CD8-positive, alpha-beta memory T cell (primary cell): ENCODE data around the gene MGMT. TPM values are rescaled to one million over a fixed set of nuclear protein-coding genes. Genes with fewer than 3 reads are reported as not detected.

Experiments
- CTCF ChIA-PET: fragments of 350-600 bp; sonication (Branson Sonifier 250); formaldehyde crosslinking; loops from one replicate; lab custom pipeline; 2021; ENCODE audit warnings: antibody characterized with exemption; lab: Charles Lee
- POLR2A ChIA-PET: fragments of 350-600 bp; sonication (Branson Sonifier 250); formaldehyde crosslinking; loops from one replicate; lab custom pipeline; 2021; ENCODE audit warnings: antibody characterized with exemption; lab: Charles Lee
- DNase-seq, 5 donors: peaks; one replicate each; pipeline versions ENCODE4 v3.0.0 to v3.0.0-alpha.2; 2020 to 2022; ENCODE audit warnings: mixed read lengths in 1 of 5
- H3K27ac ChIP-seq: one replicate; pipeline ENCODE4 v1.7.0; 2013; ENCODE audit warnings: low read depth, mild to moderate bottlenecking, low read length, moderate library complexity
- H3K27me3 ChIP-seq: 2 replicates; pipeline ENCODE4 v1.7.0; 2013; ENCODE audit warnings: low read length, mild to moderate bottlenecking; ENCODE audit not compliant: insufficient read depth, poor library complexity, severe bottlenecking
- H3K36me3 ChIP-seq: 2 replicates; pipeline ENCODE4 v1.7.0; 2013; ENCODE audit warnings: mild to moderate bottlenecking, low read length, moderate library complexity; ENCODE audit not compliant: insufficient read depth
- H3K4me1 ChIP-seq: 2 replicates; pipeline ENCODE4 v1.7.0; 2013; ENCODE audit warnings: mild to moderate bottlenecking, low read length, moderate library complexity; ENCODE audit not compliant: insufficient read depth
- H3K4me3 ChIP-seq: 2 replicates; pipeline ENCODE4 v1.7.0; 2013; ENCODE audit warnings: mild to moderate bottlenecking, low read length
- H3K9me3 ChIP-seq: 2 replicates; pipeline ENCODE4 v1.7.0; 2013; ENCODE audit warnings: mild to moderate bottlenecking, low read length
- H3K27ac Mint-ChIP-seq, 8 donors: one replicate each; pipeline ENCODE4 v1.8.0; 2020 to 2021; ENCODE audit warnings: mixed read lengths in 8 of 8, mild to moderate bottlenecking in 6 of 8, inconsistent platforms in 3 of 8, moderate library complexity in 3 of 8
- H3K27me3 Mint-ChIP-seq, 2 donors: one replicate each; pipeline ENCODE4 v1.8.0; 2020 to 2021; ENCODE audit warnings: mixed read lengths in 2 of 2, mild to moderate bottlenecking in 1 of 2, moderate library complexity in 1 of 2
- H3K36me3 Mint-ChIP-seq, 3 donors: one replicate each; pipeline ENCODE4 v1.8.0; 2020 to 2021; ENCODE audit warnings: mixed read lengths in 3 of 3, inconsistent platforms in 1 of 3, mild to moderate bottlenecking in 1 of 3
- H3K4me1 Mint-ChIP-seq, 3 donors: one replicate each; pipeline ENCODE4 v1.8.0; 2020 to 2021; ENCODE audit warnings: mixed read lengths in 3 of 3, inconsistent platforms in 1 of 3, mild to moderate bottlenecking in 1 of 3
- H3K4me3 Mint-ChIP-seq, 7 donors: one replicate each; pipeline ENCODE4 v1.8.0; 2020 to 2021; ENCODE audit warnings: mixed read lengths in 7 of 7, mild to moderate bottlenecking in 6 of 7, moderate library complexity in 4 of 7, inconsistent platforms in 2 of 7
- H3K9me3 Mint-ChIP-seq, 5 donors: one replicate each; pipeline ENCODE4 v1.8.0; 2020 to 2022; ENCODE audit warnings: mixed read lengths in 5 of 5, mild to moderate bottlenecking in 3 of 5, moderate library complexity in 2 of 5, inconsistent platforms in 1 of 5
- polyA plus RNA-seq: library from polyadenylated mRNA; unstranded; fragments of 300-500 nt; fragmentation: Illumina TruSeq; gene quantifications from one replicate; pipeline ENCODE4 v1.2.3, GENCODE V29; 2021
- total RNA-seq, 2 experiments: library from RNA; stranded (reverse); gene quantifications; one replicate each; pipeline ENCODE4 v1.2.3, GENCODE V29; 2021

The MGMT gene
- total and polyA plus RNA-seq, 3 experiments from 2014 or later, result 19.7 to 31.7 (median 22.4) TPM

DNA sequence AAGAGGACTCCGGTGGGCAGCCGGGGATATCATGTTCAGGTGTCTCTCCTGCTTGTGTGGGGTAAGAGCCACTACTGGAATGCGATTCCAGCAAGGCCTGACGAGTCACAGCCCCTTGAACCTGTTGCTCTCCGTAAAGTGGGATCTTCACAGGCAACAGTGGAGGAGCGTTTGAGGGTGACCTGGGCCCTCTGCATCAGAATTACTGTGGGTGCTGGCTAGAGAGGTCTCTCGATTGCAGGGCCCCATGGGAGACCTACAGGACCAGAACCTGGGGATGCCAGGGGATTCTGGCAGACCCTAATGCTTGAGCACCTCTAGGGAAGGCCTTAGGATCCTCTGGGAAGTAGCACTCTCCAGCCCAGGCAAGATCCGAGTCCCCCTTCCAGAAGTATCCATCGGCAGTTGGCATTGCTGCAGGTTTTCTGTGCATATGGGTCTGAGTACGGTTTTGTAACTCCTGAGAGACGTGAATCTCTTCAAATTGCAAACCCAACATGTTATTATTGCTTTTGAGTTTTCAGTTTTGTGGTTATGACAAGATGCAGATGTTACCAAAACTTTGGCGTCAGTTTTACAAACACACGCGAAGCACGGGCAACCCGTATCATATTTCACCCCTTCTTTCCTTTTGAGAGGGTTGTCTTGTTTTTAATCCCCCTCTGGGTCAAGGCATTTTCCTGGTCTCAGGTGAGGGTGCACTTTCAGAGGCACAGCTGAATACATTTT is 4.6 kb downstream of the MGMT start:
- ChIA-PET CTCF (no interaction called here), POLR2A (no interaction called here)
- Histone ChIP-seq H3K4me1 (peaks cover 11% of the 10 kb centered on the region), H3K27ac (no peak overlapping the region), H3K27me3 (no peaks in the 10 kb centered on the region), H3K4me3 (no peak overlapping the region), H3K36me3 (no peaks in the 10 kb centered on the region), H3K9me3 (no peaks in the 10 kb centered on the region)
- peaks cover 0 to 24% (median 5%) of the 10 kb centered on the region in 3 donors for H3K36me3 Mint-ChIP-seq
- H3K27me3 Mint-ChIP-seq, result peaks cover 0 to 1% of the 10 kb centered on the region in 2 donors
- no peak for DNase-seq
- H3K27ac Mint-ChIP-seq, result no peak overlapping the region
- peaks cover 21 to 54% (median 29%) of the 10 kb centered on the region in 3 donors for H3K4me1 Mint-ChIP-seq
- H3K9me3 Mint-ChIP-seq, result no peaks in the 10 kb centered on the region
- no peak overlapping the region for H3K4me3 Mint-ChIP-seq

DNA sequence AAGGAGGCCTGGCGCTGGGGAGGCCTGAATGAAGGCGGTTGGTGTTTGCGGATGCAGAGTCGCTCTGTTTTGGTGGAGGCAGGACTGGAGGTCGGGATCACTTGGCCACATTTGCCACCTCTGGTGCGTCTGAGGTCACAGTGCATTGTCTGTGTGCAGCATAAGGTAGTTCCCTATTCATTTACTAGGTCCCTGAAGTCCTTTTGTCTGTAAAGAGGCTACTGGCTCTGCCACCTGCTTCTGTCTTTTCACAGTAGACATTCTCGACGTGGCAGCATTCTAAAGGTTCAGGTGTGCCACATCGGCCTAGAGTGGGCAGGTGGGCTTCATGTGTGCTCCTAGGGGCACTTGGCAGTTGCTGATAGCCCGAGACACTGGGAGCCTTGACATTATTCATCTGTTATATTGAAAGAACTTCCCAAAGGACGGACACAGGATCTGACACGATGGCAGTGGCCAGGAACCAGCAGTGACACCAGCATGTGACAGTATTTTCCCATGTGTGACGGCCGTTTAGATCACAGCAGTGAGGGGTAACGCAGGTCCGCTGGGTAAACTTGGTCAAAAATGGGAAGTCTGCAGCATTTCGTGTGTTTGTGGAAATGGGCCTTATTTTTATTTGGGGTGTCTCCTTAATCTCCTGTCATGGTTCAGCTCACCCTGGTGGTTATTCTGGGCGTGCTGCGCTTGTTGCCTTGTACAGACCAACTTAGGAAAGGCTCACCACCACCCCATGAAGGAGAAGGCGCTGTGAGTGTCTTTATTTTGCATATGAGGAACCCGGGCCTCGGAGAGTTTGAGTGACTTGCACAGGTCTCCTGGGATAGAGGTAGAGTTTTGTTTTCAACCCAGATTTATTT is 5.9 kb downstream of the MGMT start:
- no peaks in the 10 kb centered on the region for H3K27me3 ChIP-seq
- H3K4me3 Mint-ChIP-seq, result no peak overlapping the region
- H3K27ac ChIP-seq, result no peak overlapping the region
- no peaks in the 10 kb centered on the region for H3K36me3 ChIP-seq
- H3K9me3 Mint-ChIP-seq, result no peaks in the 10 kb centered on the region
- DNase-seq, result no peak
- POLR2A ChIA-PET, result no interaction called here
- H3K36me3 Mint-ChIP-seq, result peaks cover 0 to 30% (median 7%) of the 10 kb centered on the region in 3 donors
- peaks cover 21 to 53% (median 30%) of the 10 kb centered on the region in 3 donors for H3K4me1 Mint-ChIP-seq
- H3K9me3 ChIP-seq, result no peaks in the 10 kb centered on the region
- H3K4me1 ChIP-seq, result peaks cover 5% of the 10 kb centered on the region
- H3K27ac Mint-ChIP-seq, result no peak overlapping the region
- H3K4me3 ChIP-seq, result no peak overlapping the region
- H3K27me3 Mint-ChIP-seq, result peaks cover 0 to 1% of the 10 kb centered on the region in 2 donors
- CTCF ChIA-PET, result no interaction called here

DNA sequence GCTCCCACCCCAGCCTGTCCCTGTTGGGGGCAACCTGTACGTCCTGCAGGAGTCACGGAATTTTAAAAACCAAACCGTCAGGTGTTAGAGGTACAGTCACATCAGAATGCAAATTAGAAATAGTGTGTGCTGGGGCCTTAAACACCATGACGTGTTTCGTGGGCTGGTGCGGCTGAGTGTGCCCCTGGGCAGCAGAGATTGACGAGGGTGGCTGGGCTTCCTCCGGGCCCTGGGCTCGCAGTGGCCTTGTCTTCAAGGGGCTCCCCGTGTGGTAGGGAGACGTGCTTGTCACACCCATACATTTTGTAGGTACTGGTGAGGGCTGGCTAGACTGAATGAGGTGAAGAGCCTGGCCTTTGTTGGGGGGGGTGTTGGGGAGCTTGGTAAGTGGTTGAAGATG is 7.6 kb downstream of the MGMT start:
- Histone ChIP-seq H3K4me3 (no peak overlapping the region), H3K27ac (no peak overlapping the region), H3K27me3 (no peaks in the 10 kb centered on the region), H3K9me3 (no peaks in the 10 kb centered on the region), H3K4me1 (no peaks in the 10 kb centered on the region), H3K36me3 (no peaks in the 10 kb centered on the region)
- ChIA-PET POLR2A (no interaction called here), CTCF (no interaction called here)
- Mint-ChIP-seq H3K36me3 (peaks cover 6 to 31% (median 7%) of the 10 kb centered on the region in 3 donors), H3K27me3 (peaks cover 0 to 1% of the 10 kb centered on the region in 2 donors), H3K4me1 (peaks cover 16 to 39% (median 25%) of the 10 kb centered on the region in 3 donors), H3K4me3 (no peak overlapping the region), H3K27ac (no peak overlapping the region), H3K9me3 (peaks cover 0 to 4% (median 2%) of the 10 kb centered on the region in 5 donors)
- no peak for DNase-seq

DNA sequence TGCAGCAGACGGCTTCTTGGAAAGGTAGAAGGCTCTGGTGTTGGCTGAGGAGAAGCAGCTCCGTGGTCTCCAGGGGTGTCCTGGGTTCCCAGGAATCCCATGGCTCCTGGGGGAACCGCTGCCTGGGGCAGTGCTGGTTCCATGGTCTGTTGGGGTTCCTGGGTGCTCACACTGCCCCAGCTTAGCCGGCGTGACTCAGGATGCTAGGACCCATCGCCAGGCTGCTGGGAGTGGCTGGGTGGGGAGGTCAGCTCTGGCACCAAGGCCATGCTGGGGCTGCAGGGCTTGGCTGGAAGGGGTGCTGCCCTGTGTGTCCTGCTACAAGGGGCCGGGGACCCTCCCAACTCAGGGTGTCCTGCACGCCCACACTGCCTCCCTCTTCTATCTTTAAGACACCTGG is 9.4 kb downstream of the MGMT start:
- H3K4me3 Mint-ChIP-seq, result no peak overlapping the region
- H3K9me3 Mint-ChIP-seq, result peaks cover 3 to 14% (median 10%) of the 10 kb centered on the region in 5 donors
- DNase-seq, result no peak
- H3K27ac ChIP-seq, result no peak overlapping the region
- no peaks in the 10 kb centered on the region for H3K27me3 ChIP-seq
- H3K4me3 ChIP-seq, result no peak overlapping the region
- H3K4me1 ChIP-seq, result no peaks in the 10 kb centered on the region
- peak overlapping the region in 1 of 8 donors; percentile 61 for H3K27ac Mint-ChIP-seq
- CTCF ChIA-PET, result no interaction called here
- POLR2A ChIA-PET, result no interaction called here
- H3K4me1 Mint-ChIP-seq, result peaks cover 10 to 36% (median 19%) of the 10 kb centered on the region in 3 donors
- no peaks in the 10 kb centered on the region for H3K36me3 ChIP-seq
- peaks cover 10 to 31% (median 21%) of the 10 kb centered on the region in 3 donors for H3K36me3 Mint-ChIP-seq
- H3K27me3 Mint-ChIP-seq, result peaks cover 0 to 1% of the 10 kb centered on the region in 2 donors
- H3K9me3 ChIP-seq, result peaks cover 6% of the 10 kb centered on the region

DNA sequence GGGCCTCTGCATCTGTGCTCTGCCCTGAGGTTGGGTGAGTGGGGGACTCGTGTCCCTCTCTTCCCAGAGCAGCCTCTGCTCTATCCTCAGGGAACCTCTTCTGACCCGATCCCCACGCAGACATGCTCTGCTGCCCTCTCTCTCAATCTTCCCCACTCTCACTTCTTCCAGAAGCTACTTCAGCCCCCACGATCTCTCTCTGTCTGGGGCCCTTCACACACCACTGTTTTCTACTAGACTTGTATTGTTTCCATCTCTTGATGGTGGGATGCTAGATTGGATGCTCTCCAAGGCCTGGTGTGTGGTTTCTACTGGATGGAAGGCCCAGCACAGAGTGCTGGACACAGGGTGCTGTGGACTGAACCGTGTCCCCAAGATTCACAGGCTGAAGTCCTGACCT is 10.0 kb downstream of the MGMT start:
- Histone ChIP-seq H3K27me3 (no peaks in the 10 kb centered on the region), H3K36me3 (no peaks in the 10 kb centered on the region), H3K4me1 (no peaks in the 10 kb centered on the region), H3K4me3 (no peak overlapping the region), H3K9me3 (peaks cover 10% of the 10 kb centered on the region), H3K27ac (no peak overlapping the region)
- Mint-ChIP-seq H3K36me3 (peaks cover 10 to 27% (median 27%) of the 10 kb centered on the region in 3 donors), H3K4me3 (peak overlapping the region in 1 of 7 donors; percentile 38), H3K27ac (peak overlapping the region in 1 of 8 donors; percentile 30), H3K27me3 (peaks cover 0 to 1% of the 10 kb centered on the region in 2 donors), H3K4me1 (peaks cover 10 to 36% (median 18%) of the 10 kb centered on the region in 3 donors), H3K9me3 (peaks cover 4 to 20% (median 16%) of the 10 kb centered on the region in 5 donors)
- CTCF ChIA-PET, result no interaction called here
- POLR2A ChIA-PET, result no interaction called here
- no peak for DNase-seq

DNA sequence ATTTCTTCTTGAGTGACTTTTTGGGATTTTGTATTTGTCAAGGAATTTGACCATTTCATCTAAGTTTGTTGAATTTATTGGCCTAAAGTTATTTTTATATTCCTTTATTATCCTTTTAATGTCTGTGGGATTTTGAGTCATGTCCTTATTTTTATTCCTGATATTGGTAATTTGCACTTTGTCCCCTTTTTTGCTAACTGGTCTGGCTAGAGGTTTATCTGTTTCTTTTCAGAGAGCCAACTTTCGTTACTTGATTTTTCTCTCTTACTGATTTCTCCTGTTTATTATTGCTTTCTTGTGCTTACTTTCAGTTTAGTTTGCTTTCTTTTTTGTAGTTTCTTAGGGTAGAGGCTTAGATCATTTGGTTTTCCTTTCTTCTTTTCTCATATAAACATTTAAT is 14.6 kb downstream of the MGMT start:
- no peaks in the 10 kb centered on the region for H3K27me3 Mint-ChIP-seq
- Histone ChIP-seq H3K36me3 (no peaks in the 10 kb centered on the region), H3K27ac (no peak overlapping the region), H3K9me3 (peaks cover 18% of the 10 kb centered on the region), H3K27me3 (no peaks in the 10 kb centered on the region), H3K4me3 (no peak overlapping the region), H3K4me1 (no peaks in the 10 kb centered on the region)
- ChIA-PET POLR2A (no interaction called here), CTCF (no interaction called here)
- peaks cover 26 to 49% (median 44%) of the 10 kb centered on the region in 5 donors for H3K9me3 Mint-ChIP-seq
- peaks cover 7 to 10% (median 8%) of the 10 kb centered on the region in 3 donors for H3K4me1 Mint-ChIP-seq
- no peak for DNase-seq
- H3K4me3 Mint-ChIP-seq, result no peak overlapping the region
- H3K27ac Mint-ChIP-seq, result no peak overlapping the region
- peaks cover 14 to 60% (median 38%) of the 10 kb centered on the region in 3 donors for H3K36me3 Mint-ChIP-seq

DNA sequence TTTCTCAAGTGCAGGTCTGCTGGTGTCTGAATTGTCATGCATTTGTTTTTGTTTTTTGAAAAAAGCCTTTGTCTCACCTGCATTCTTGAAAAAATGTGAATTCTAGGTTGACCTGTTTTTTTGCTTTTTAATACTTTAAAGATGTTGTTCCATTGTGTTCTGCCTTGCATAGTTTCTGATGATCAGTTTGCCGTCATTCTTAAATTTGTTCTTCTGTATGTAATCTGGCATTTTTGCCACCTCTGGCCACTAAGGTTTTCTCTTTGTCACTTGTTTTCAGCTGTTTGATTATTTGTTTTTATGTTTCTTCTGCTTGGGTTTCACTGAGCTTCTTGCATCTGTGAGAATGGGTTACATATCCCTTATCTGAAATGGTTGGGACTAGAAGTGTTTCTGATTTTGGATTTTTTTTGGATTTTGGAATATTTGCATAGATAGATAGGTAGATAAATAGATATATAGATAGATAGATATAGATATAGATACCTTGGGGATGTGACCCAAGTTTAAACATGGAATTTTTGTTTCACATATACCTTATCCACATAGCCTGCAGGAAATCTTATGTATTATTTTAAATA is 16.5 kb downstream of the MGMT start:
- Histone ChIP-seq H3K36me3 (no peaks in the 10 kb centered on the region), H3K27ac (no peak overlapping the region), H3K27me3 (no peaks in the 10 kb centered on the region), H3K9me3 (peaks cover 18% of the 10 kb centered on the region), H3K4me3 (no peak overlapping the region), H3K4me1 (no peaks in the 10 kb centered on the region)
- Mint-ChIP-seq H3K4me3 (no peak overlapping the region), H3K9me3 (peaks cover 26 to 57% (median 44%) of the 10 kb centered on the region in 5 donors), H3K27me3 (no peaks in the 10 kb centered on the region), H3K4me1 (peaks cover 2 to 9% (median 4%) of the 10 kb centered on the region in 3 donors), H3K27ac (no peak overlapping the region), H3K36me3 (peaks cover 12 to 78% (median 40%) of the 10 kb centered on the region in 3 donors)
- ChIA-PET POLR2A (no interaction called here), CTCF (no interaction called here)
- DNase-seq, result no peak
